Head of caudate nucleus (tissue), 42 donors: ENCODE data around the gene GABRA5.
"Not testable (repeated sequence)": the region's sequence is repeated elsewhere in the genome, so short reads cannot be mapped to it uniquely, and the experiment has no call there.

Experiments
- DNase-seq, 42 donors: peaks; one replicate each; pipeline versions ENCODE4 v3.0.0 to v3.0.0-alpha.2; 2020 to 2021; ENCODE audit warnings: mixed read lengths in 7 of 42
- intact Hi-C: fragments of 100-400 bp; cut with DNase I; formaldehyde crosslinking; loops from one replicate; pipeline ENCODE4 v1.15.0; 2022

Gene GABRA5

GRCh38 chr15:26894181-26894580, 27.3 kb downstream of the GABRA5 start:
- intact Hi-C loops: loop anchor here (5.0 kb wide), 2 partner anchors 123 to 463 kb away; no protein-coding TSS in a partner anchor
- DNase-seq: no peak

- DNase-seq: not testable (repeated sequence)
Measured at GRCh38 chr15:26895346-26895745, 28.5 kb downstream of the GABRA5 start.

GRCh38 chr15:26899658-26900057, 32.8 kb downstream of the GABRA5 start:
- intact Hi-C loops: no loop called here
- no peak for DNase-seq

More at GRCh38 chr15:26895346-26895745, 28.5 kb downstream of the GABRA5 start:
- intact Hi-C loops: not testable (repeated sequence)

- DNase-seq: no peak
- intact Hi-C loops: no loop called here
Measured at GRCh38 chr15:26901041-26901440, 34.2 kb downstream of the GABRA5 start.

GRCh38 chr15:26910715-26911114, 43.9 kb downstream of the GABRA5 start:
- DNase-seq: peak in 20 of 42 donors; percentile 16 to 73 (median 37)
- intact Hi-C loops: no loop called here

- DNase-seq: no peak
- intact Hi-C loops: no loop called here
Measured at GRCh38 chr15:26921433-26921832, 54.6 kb downstream of the GABRA5 start.

GRCh38 chr15:26926081-26926480, 59.2 kb downstream of the GABRA5 start:
- DNase-seq: no peak
- intact Hi-C loops: no loop called here

- DNase-seq: peak in 1 of 42 donors; percentile 32
- intact Hi-C loops: no loop called here
Measured at GRCh38 chr15:26928051-26928450, 61.2 kb downstream of the GABRA5 start.

GRCh38 chr15:26929588-26929987, 62.7 kb downstream of the GABRA5 start:
- no peak for DNase-seq
- intact Hi-C loops: no loop called here

- intact Hi-C loops: no loop called here
- no peak for DNase-seq
Measured at GRCh38 chr15:26934848-26935247, 68.0 kb downstream of the GABRA5 start.

- intact Hi-C loops: no loop called here
Measured at GRCh38 chr15:26935322-26935721, 68.5 kb downstream of the GABRA5 start.

GRCh38 chr15:26936502-26936901, 69.6 kb downstream of the GABRA5 start:
- intact Hi-C loops: no loop called here
- no peak for DNase-seq

More at GRCh38 chr15:26935322-26935721, 68.5 kb downstream of the GABRA5 start:
- DNase-seq: no peak

GRCh38 chr15:26937134-26937533, 70.3 kb downstream of the GABRA5 start:
- no peak for DNase-seq
- intact Hi-C loops: no loop called here

GRCh38 chr15:26939398-26939797, 72.5 kb downstream of the GABRA5 start:
- DNase-seq: no peak
- intact Hi-C loops: no loop called here

GRCh38 chr15:26941489-26941888, 74.6 kb downstream of the GABRA5 start:
- intact Hi-C loops: no loop called here
- DNase-seq: no peak

- no peak for DNase-seq
- intact Hi-C loops: no loop called here
Measured at GRCh38 chr15:26943866-26944265, 77.0 kb downstream of the GABRA5 start.

GRCh38 chr15:26945046-26945445, 78.2 kb downstream of the GABRA5 start:
- no peak for DNase-seq
- intact Hi-C loops: no loop called here

- no peak for DNase-seq
- intact Hi-C loops: no loop called here
Measured at GRCh38 chr15:26950001-26950400, 83.1 kb downstream of the GABRA5 start.

GRCh38 chr15:26954403-26954802, 87.5 kb downstream of the GABRA5 start:
- DNase-seq: no peak
- intact Hi-C loops: no loop called here

- intact Hi-C loops: no loop called here
- DNase-seq: peak in 41 of 42 donors; percentile 35 to 87 (median 71)
Measured at GRCh38 chr15:26967719-26968269, 100.9 kb downstream of the GABRA5 start.

GRCh38 chr15:26968806-26969205, 101.9 kb downstream of the GABRA5 start:
- intact Hi-C loops: no loop called here
- DNase-seq: no peak
